HepG2 (cell line): Measurements from ENCODE around the gene NELFB. TPM values are rescaled to one million over a fixed set of nuclear protein-coding genes. Genes with fewer than 3 reads are reported as not detected.

Experiments
- CENPT ChIP-seq: sonication (generic); formaldehyde crosslinking; IDR thresholded peaks from 2 replicates; pipeline ENCODE4 v1.8.0; 2022; ENCODE audit warnings: low read depth, mild to moderate bottlenecking, moderate library complexity, missing genetic modification reagents
- DNMT3B ChIP-seq: conservative IDR thresholded peaks from 2 replicates; pipeline ENCODE4 v1.6.1; 2016; ENCODE audit warnings: missing biosample characterization, control low read depth
- HMG20A ChIP-seq: IDR thresholded peaks from 2 replicates; pipeline ENCODE4 v1.6.1; 2016; ENCODE audit warnings: borderline replicate concordance
- NAIF1 ChIP-seq: sonication (generic); formaldehyde crosslinking; IDR thresholded peaks from 2 replicates; pipeline ENCODE4 v1.5.0; 2020; ENCODE audit warnings: mild to moderate bottlenecking, missing genetic modification reagents, borderline replicate concordance
- NCOA2 ChIP-seq: sonication (generic); formaldehyde crosslinking; IDR thresholded peaks from 2 replicates; pipeline ENCODE4 v1.8.0; 2022; ENCODE audit warnings: inconsistent platforms
- NCOA5 ChIP-seq: sonication (generic); formaldehyde crosslinking; IDR thresholded peaks from 2 replicates; pipeline ENCODE4 v1.4.0; 2020; ENCODE audit warnings: missing genetic modification reagents
- ZBTB21 ChIP-seq: sonication (generic); formaldehyde crosslinking; IDR thresholded peaks from 2 replicates; pipeline ENCODE4 v1.4.0; 2020; ENCODE audit warnings: missing genetic modification reagents
- ZNF318 ChIP-seq: sonication (generic); formaldehyde crosslinking; IDR thresholded peaks from 2 replicates; pipeline ENCODE4 v1.4.0; 2020; ENCODE audit warnings: mild to moderate bottlenecking, missing genetic modification reagents
- ZNF513 ChIP-seq: sonication (generic); formaldehyde crosslinking; conservative IDR thresholded peaks from 2 replicates; pipeline ENCODE4 v1.5.0; 2020; ENCODE audit warnings: missing genetic modification reagents
- ZNF614 ChIP-seq: IDR thresholded peaks from 2 replicates; pipeline ENCODE4 v1.6.1; 2018; ENCODE audit warnings: missing biosample characterization, missing genetic modification reagents, inconsistent platforms, borderline replicate concordance
- ZSCAN31 ChIP-seq: sonication (generic); formaldehyde crosslinking; IDR thresholded peaks from 2 replicates; pipeline ENCODE4 v1.5.0; 2020; ENCODE audit warnings: low read depth, mild to moderate bottlenecking, missing genetic modification reagents
- polyA plus RNA-seq, 8 experiments: library from polyadenylated mRNA; depleted of rRNA in 3 of 8; stranded (reverse) in 7 of 8; unstranded in 1 of 8; fragments of >200 nt; fragmentation: Illumina TruSeq in 4 of 8; extraction: Trizol in 4 of 8; gene quantifications; 2 replicates each; pipeline versions ENCODE4 v1.2.1 to v1.2.3, GENCODE V29; 2011 to 2016; ENCODE audit warnings: low read depth in 4 of 8, missing spikeins in 1 of 8, mixed read lengths in 1 of 8; ENCODE audit not compliant: insufficient read depth in 1 of 8
- total RNA-seq, 5 experiments: library from RNA; depleted of rRNA; stranded (reverse); fragments of >200 nt; fragmentation: Illumina TruSeq; extraction: Trizol; gene quantifications; 2 replicates each; pipeline ENCODE4 v1.2.3, GENCODE V29; 2016; ENCODE audit warnings: low read depth in 1 of 5

The NELFB gene
- total and polyA plus RNA-seq, 2 of the 13 experiments (the other 11 are each of a cell fraction or from before 2014, with no cell fraction given) = 26.5 to 45.8 TPM

GRCh38 chr9:137236238-137236935 lies 18.7 kb upstream of the NELFB start (continued):
- no peak for TF ChIP-seq ZNF318 (CRISPR knock-in tag)
- TF ChIP-seq NAIF1 (CRISPR knock-in tag) = peak; percentile 38; the same call in 1 of the 2 replicates
- no peak for TF ChIP-seq CENPT (CRISPR knock-in tag)
- no peak for TF ChIP-seq NCOA5 (CRISPR knock-in tag)
- no peak for TF ChIP-seq ZNF614 (CRISPR knock-in tag)
- no peak for TF ChIP-seq HMG20A
- no peak; the same call in 1 of the 2 replicates for TF ChIP-seq NCOA2 (CRISPR knock-in tag)
- no peak for TF ChIP-seq ZNF513 (CRISPR knock-in tag)
- TF ChIP-seq ZBTB21 = no peak
- peak; percentile 71; the same call in 1 of the 2 replicates for TF ChIP-seq ZSCAN31
- 0 out of 2 replicates have a peak, but pooled peaks have one; percentile 23 for TF ChIP-seq DNMT3B (CRISPR knock-in tag)
